Testis (tissue), 3 donors: Measurements from ENCODE around the gene CDC42EP4. TPM values are rescaled to one million over a fixed set of nuclear protein-coding genes. Genes with fewer than 3 reads are reported as not detected.

Experiments
- DNase-seq: peaks from one replicate; pipeline ENCODE4 v3.0.0-alpha.2; 2019
- H3K27ac ChIP-seq, 2 donors: fragments of 200-600 bp; sonication (generic); one replicate each; pipeline ENCODE4 v1.5.1; 2019
- H3K27me3 ChIP-seq: fragments of 200-600 bp; sonication (generic); one replicate; pipeline ENCODE4 v1.5.1; 2019
- H3K36me3 ChIP-seq: fragments of 200-600 bp; sonication (generic); one replicate; pipeline ENCODE4 v1.5.1; 2017; ENCODE audit warnings: low read depth; ENCODE audit errors: missing control alignments
- H3K4me1 ChIP-seq: fragments of 200-600 bp; sonication (generic); one replicate; pipeline ENCODE4 v1.5.1; 2019
- H3K4me3 ChIP-seq, 2 donors: fragments of 200-600 bp; sonication (generic); one replicate each; pipeline ENCODE4 v1.5.1; 2017 to 2019
- H3K9me3 ChIP-seq: fragments of 200-600 bp; sonication (generic); one replicate; pipeline ENCODE4 v1.5.1; 2017
- POLR2A ChIP-seq: fragments of 450-650 bp; IDR thresholded peaks from one replicate; pipeline ENCODE4 v1.6.1; 2017; ENCODE audit warnings: antibody characterized with exemption, mild to moderate bottlenecking, moderate library complexity
- WGBS, 2 donors: methylation state at CpG; one replicate each; pipeline ENCODE4 v1.1.5; 2018; 5-methylcytosine and 5-hydroxymethylcytosine counted together
- intact Hi-C: fragments of 100-400 bp; cut with DNase I; formaldehyde crosslinking; loops from one replicate; pipeline ENCODE4 v1.15.1; 2023; ENCODE audit warnings: low total_unique reads
- polyA plus RNA-seq: library from polyadenylated mRNA; stranded (reverse); fragments of 350-450 nt; fragmentation: Illumina TruSeq; extraction: RNeasy Lipid Tissue Mini Kit (QIAGEN cat#74804); gene quantifications from one replicate; pipeline ENCODE4 v1.2.3, GENCODE V29; 2014; ENCODE audit warnings: low read depth, low replicate concordance; ENCODE audit not compliant: insufficient read depth
- total RNA-seq, 2 donors: library from RNA; depleted of rRNA; stranded (reverse); fragments of >200 nt; gene quantifications; one replicate each; pipeline ENCODE4 v1.2.3, GENCODE V29; 2016
- TF ChIP-seq, protein P1 (sequence below), 3 experiments: fragments of 450-650 bp in 2 of 3; fragments of 200-600 bp in 1 of 3; sonication (generic) in 1 of 3; IDR thresholded peaks; one replicate each; pipeline ENCODE4 v1.5.1; 2016 to 2019; ENCODE audit warnings: antibody characterized with exemption in 3 of 3, mild to moderate bottlenecking in 2 of 3, moderate library complexity in 1 of 3

The CDC42EP4 gene
- total and polyA plus RNA-seq, 3 donors from 2014 or later: 55.9 to 140 (median 103) TPM

DNA sequence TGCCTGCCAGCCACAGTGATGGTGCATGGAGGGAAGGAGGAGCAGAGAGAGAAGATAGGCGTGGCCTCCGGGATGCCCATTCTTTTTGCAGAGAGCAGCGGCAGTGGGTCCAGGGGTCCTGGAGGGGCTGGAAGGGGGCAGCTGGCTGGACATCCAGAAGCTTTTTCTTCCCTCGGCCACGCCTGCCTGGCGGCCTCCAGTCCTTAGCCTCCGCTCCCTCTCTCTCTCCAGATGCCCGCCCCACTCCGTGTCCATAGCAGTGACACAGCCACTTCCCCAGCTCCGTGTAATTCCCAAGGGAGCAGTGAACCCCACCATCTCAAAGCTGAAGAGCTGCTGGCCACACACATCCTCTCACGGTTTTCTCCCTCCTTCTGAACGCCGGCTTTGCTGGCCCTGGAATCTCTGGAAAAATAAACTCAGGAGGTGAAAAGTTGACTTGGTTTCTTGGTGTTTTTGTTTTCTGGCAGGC, 26.3 kb upstream of the CDC42EP4 start:
- TF ChIP-seq, protein P1, sequence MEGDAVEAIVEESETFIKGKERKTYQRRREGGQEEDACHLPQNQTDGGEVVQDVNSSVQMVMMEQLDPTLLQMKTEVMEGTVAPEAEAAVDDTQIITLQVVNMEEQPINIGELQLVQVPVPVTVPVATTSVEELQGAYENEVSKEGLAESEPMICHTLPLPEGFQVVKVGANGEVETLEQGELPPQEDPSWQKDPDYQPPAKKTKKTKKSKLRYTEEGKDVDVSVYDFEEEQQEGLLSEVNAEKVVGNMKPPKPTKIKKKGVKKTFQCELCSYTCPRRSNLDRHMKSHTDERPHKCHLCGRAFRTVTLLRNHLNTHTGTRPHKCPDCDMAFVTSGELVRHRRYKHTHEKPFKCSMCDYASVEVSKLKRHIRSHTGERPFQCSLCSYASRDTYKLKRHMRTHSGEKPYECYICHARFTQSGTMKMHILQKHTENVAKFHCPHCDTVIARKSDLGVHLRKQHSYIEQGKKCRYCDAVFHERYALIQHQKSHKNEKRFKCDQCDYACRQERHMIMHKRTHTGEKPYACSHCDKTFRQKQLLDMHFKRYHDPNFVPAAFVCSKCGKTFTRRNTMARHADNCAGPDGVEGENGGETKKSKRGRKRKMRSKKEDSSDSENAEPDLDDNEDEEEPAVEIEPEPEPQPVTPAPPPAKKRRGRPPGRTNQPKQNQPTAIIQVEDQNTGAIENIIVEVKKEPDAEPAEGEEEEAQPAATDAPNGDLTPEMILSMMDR (IDR thresholded peaks at IDR 0.05): no peak
- TF ChIP-seq POLR2A: no peak
- DNase-seq: no peak
- Histone ChIP-seq H3K27me3 (no peaks in the 10 kb centered on the region), H3K4me1 (peaks cover 17% of the 10 kb centered on the region), H3K9me3 (no peaks in the 10 kb centered on the region), H3K36me3 (no peaks in the 10 kb centered on the region), H3K27ac (peak overlapping the region in 1 of 2 donors; percentile 61), H3K4me3 (no peak overlapping the region)
- 52 to 59% methylated on average over 13 of the region's 13 CpGs for WGBS, 2 donors
- intact Hi-C loops: no loop called here

DNA sequence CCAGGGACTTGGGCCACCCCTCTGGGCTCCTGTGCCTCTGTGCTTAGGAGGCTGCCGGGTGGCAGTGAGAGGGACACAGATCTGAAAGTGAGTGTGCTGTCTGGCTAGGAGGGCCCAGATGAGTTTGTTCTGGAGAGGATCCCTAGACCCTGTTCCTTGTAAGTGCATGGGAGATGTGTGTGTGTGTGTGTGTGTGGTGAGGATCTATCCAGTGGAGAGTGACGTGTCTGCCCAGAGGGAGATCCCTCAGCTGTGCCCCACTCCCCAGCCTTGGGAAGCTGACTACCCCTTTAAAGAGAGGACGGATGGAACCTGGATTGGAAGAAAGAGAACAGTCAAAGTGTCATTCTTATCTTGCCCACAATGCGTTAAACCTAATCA, 25.5 kb upstream of the CDC42EP4 start:
- H3K27me3 ChIP-seq: no peaks in the 10 kb centered on the region
- H3K36me3 ChIP-seq: no peaks in the 10 kb centered on the region
- no peaks in the 10 kb centered on the region for H3K9me3 ChIP-seq
- intact Hi-C loops: no loop called here
- DNase-seq: no peak
- no peak for TF ChIP-seq POLR2A
- peaks cover 9% of the 10 kb centered on the region for H3K4me1 ChIP-seq
- peak overlapping the region in 1 of 2 donors; percentile 61 for H3K27ac ChIP-seq
- 52 to 63% methylated on average over 3 to 4 of the region's 4 CpGs for WGBS, 2 donors
- no peak overlapping the region for H3K4me3 ChIP-seq

DNA sequence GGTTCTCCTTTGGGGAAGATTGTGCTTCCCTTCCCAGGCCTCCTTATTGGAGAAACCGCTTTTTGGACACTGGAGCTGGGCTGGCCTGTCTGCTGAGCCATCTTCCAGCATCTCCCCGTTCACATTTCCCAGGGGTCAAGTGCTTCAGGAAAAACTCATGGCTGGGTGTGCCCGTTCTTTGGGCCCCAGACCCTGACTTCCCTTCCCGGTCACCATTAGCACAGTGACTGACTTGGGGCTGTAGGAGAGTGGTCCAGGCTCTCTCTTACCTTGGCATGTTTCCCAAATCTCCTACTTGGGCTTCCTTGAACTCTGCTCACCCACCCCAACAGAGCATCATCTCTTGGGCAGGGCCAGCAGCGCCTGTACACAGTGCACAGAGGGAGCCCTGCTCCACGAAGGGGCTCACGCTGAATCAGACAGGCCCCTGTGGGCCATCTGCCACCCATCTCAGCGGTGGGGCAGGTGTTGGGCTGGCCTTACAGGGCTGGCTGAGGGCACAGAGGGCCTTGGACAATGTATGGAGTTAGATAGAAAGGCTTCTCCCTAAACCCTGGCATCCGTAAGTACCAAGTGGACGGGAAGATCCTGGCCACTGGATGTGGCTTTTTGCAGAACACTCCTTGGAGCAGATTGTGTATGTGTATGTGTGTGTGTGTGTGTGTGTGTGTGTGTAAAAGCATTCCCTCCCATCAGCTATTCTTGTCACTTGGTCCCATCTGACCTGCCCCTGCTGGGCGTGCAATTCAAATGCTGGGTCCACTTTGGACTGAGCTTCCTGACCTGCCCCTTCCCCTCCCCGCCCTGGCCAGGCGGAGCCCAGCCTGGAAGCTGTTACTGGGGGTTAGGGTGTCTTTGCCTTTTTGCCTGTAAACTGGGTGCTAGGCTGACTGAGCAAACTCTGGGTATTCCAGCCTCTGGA, 24.9 kb upstream of the CDC42EP4 start:
- no peak overlapping the region for H3K27ac ChIP-seq
- 78 to 81% methylated on average over 9 to 13 of the region's 13 CpGs for WGBS, 2 donors
- H3K4me3 ChIP-seq: no peak overlapping the region
- no peaks in the 10 kb centered on the region for H3K36me3 ChIP-seq
- intact Hi-C loops: no loop called here
- peaks cover 3% of the 10 kb centered on the region for H3K4me1 ChIP-seq
- no peaks in the 10 kb centered on the region for H3K9me3 ChIP-seq
- no peak for TF ChIP-seq POLR2A
- TF ChIP-seq, protein P1 (IDR thresholded peaks at IDR 0.05): no peak
- H3K27me3 ChIP-seq: no peaks in the 10 kb centered on the region
- no peak for DNase-seq

DNA sequence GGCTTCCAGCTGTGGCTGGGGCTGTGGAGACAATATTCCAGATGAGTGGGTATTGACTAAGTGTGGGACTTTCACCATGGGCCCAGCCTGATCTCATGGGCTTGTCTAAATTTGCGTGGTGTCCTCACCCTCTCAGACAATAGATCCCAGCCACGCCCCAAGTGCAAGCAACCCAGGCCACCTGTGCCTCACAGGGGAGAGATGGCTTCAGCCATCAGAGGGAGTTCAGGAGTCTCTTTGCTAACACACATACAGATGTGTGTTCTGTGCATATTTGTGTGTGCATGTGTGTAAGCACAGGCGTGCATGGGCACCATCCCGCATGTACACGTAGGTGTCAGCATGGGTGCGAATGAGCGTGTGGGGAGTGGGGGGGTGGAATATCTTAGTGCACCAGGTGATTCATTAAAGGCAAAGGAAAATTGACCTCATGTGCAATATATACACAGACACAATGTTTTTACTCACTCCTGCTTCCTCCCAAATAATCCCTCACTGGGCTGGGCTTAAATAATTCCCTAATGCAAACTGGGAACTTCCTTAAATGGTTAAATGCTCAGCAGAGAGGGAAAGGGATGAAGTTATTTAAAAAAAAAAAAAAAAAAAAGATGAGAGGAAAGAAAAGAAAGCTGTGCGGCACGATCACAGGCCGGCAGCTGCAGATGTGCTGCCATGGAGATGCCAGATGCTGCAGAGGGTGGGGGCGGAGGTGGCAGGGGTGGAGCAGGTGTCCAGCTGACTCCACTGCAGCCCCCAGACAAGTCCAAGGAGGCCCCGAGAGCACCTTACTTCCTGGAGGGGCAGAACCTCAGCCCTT, 24.0 kb upstream of the CDC42EP4 start:
- DNase-seq: no peak
- Histone ChIP-seq H3K36me3 (no peaks in the 10 kb centered on the region), H3K27me3 (no peaks in the 10 kb centered on the region), H3K9me3 (no peaks in the 10 kb centered on the region), H3K4me3 (no peak overlapping the region), H3K4me1 (no peaks in the 10 kb centered on the region), H3K27ac (no peak overlapping the region)
- intact Hi-C loops: no loop called here
- no peak for TF ChIP-seq POLR2A
- TF ChIP-seq, protein P1 (IDR thresholded peaks at IDR 0.05): no peak
- 84 to 85% methylated on average over 12 of the region's 12 CpGs for WGBS, 2 donors
